Mononuclear cell (primary cell): ENCODE measurements around the gene ANKRD66. TPM values are rescaled to one million over a fixed set of nuclear protein-coding genes. Genes with fewer than 3 reads are reported as not detected.
"Not testable (repeated sequence)": the region's sequence is repeated elsewhere in the genome, so short reads cannot be mapped to it uniquely, and the experiment has no call there.

Experiments used
- H3K27me3 ChIP-seq: 2 replicates; pipeline ENCODE4 v1.6.0; 2011; ENCODE audit warnings: low read length, control low read depth; ENCODE audit not compliant: insufficient read depth
- H3K4me1 ChIP-seq: 2 replicates; pipeline ENCODE4 v1.5.1; 2011; ENCODE audit warnings: mild to moderate bottlenecking, low read length, control low read depth; ENCODE audit not compliant: insufficient read depth
- H3K4me3 ChIP-seq: 2 replicates; pipeline ENCODE4 v1.5.1; 2011; ENCODE audit warnings: mild to moderate bottlenecking, low read length, moderate library complexity
- H3K9me3 ChIP-seq: 2 replicates; pipeline ENCODE4 v1.5.1; 2011; ENCODE audit warnings: low read depth, mild to moderate bottlenecking, control low read depth, low read length
- total RNA-seq: library from RNA; depleted of rRNA; stranded (reverse); fragments of >200 nt; gene quantifications from one replicate; pipeline ENCODE4 v1.2.3, GENCODE V29; 2012

Gene ANKRD66
- total RNA-seq, 1 donor = not detected

DNA sequence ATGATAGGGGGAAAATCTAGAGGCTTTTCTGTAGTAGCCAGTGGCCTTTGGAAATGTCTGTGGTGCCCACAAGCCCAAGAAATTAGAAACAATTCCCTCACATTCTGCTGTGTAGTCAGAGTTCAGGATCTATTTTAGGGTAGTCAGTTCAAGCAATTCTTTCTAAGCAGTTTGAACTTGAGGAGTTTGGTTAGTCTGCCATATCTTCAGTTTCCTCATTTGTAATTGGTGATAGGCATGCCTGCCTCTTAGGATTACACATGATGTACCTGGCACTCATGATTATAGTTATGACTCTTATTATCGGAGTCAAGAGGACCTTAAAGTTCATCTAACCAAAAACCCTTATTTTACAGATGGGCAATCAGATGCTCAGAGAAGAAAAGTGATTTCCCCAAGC is 25.3 kb downstream of the ANKRD66 start:
- Histone ChIP-seq H3K4me3 (no peak overlapping the region), H3K9me3 (peaks cover 6% of the 10 kb centered on the region), H3K27me3 (no peaks in the 10 kb centered on the region), H3K4me1 (peaks cover 47% of the 10 kb centered on the region)

GRCh38 chr6:46772762-46773161 is 26.0 kb downstream of the ANKRD66 start:
- no peaks in the 10 kb centered on the region for H3K9me3 ChIP-seq
- H3K4me3 ChIP-seq = no peak overlapping the region
- no peaks in the 10 kb centered on the region for H3K27me3 ChIP-seq
- peaks cover 47% of the 10 kb centered on the region for H3K4me1 ChIP-seq

- Histone ChIP-seq H3K4me1 (peaks cover 47% of the 10 kb centered on the region), H3K4me3 (no peak overlapping the region), H3K9me3 (no peaks in the 10 kb centered on the region), H3K27me3 (no peaks in the 10 kb centered on the region)
These were observed 26.6 kb downstream of the ANKRD66 start for GRCh38 chr6:46773201-46773855.

DNA sequence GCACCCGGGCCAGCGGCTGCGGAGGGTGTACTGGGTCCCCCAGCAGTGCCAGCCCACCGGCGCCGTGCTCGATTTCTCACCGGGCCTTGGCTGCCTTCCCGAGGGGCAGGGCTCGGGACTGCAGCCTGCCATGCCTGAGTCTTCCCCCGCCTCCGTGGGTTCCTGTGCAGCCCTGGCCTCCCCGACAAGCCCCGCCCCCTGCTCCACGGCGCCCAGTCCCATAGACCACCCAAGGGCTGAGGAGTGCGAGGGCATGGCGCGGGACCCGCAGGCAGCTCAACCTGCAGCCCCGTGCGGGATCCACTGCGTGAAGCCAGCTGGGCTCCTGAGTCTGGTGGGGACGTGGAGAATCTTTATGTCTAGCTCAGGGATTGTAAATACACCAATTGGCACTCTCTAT is 28.0 kb downstream of the ANKRD66 start:
- peaks cover 47% of the 10 kb centered on the region for H3K4me1 ChIP-seq
- H3K4me3 ChIP-seq, H3K27me3 ChIP-seq, H3K9me3 ChIP-seq: not testable (repeated sequence)

GRCh38 chr6:46776070-46776712 is 29.5 kb downstream of the ANKRD66 start:
- H3K4me1 ChIP-seq = peaks cover 35% of the 10 kb centered on the region
- no peak overlapping the region for H3K4me3 ChIP-seq
- no peaks in the 10 kb centered on the region for H3K9me3 ChIP-seq
- H3K27me3 ChIP-seq = no peaks in the 10 kb centered on the region

GRCh38 chr6:46777476-46778346 is 31.0 kb downstream of the ANKRD66 start:
- Histone ChIP-seq H3K4me3 (no peak overlapping the region), H3K27me3 (no peaks in the 10 kb centered on the region), H3K9me3 (no peaks in the 10 kb centered on the region), H3K4me1 (peaks cover 20% of the 10 kb centered on the region)

DNA sequence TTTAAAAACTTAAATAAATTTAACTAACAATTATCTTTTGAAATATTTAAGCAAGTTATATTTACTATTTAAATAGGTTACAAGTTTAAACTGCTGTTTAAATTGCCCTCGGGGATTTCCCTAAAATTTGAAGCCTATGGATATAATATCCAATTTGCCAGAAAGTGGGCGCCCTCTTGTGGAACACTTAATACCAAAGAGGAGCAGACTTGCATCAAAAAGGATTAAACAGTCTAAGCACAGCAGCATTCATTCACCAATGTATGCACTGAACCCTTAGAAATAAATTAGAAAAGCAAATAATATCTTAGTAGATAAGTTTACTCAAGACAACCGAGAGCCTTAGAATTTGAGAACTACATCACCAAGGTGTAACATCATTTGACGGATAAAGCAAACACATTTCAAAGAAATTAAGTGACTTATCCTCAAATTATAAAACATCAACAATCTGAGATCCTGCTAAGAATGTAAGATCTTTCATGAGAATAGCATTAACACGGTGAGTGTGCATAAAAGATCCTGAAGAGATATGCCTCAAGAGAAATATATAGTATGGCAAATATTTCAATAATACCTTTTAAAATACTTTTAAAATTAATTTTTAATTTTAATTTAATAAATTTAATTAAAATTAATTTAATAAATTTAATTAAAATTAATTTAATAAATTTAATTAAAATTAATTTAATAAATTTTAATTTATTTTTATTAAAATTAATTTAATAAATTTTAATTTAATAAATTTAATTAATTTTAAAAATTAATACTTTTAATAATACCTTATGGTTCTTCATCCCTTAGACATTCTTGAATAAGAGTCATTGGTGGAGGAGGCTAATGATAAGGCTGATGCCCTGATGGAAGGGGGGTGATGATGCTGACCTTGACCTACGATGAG is 35.0 kb downstream of the ANKRD66 start:
- Histone ChIP-seq H3K27me3 (no peaks in the 10 kb centered on the region), H3K4me3 (no peak overlapping the region), H3K9me3 (no peaks in the 10 kb centered on the region), H3K4me1 (no peaks in the 10 kb centered on the region)

DNA sequence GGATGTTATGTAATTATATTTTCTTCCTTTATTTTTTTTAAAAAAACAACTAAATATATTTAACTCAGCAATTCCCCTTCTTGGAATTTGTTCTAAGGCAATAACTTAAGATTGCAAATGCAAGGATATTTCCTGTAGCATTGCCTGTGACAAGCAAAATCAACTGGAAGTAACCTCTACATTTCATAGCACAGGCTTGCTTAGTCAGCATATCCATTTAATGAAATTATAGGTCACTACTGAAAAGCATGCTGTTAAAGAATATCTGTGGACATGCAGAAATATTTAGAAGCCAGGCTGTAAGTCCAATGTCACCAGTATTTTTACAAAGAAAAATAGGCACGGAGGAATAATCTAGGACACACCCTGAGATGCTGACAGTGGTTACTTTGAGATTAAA is 37.8 kb downstream of the ANKRD66 start:
- Histone ChIP-seq H3K27me3 (no peaks in the 10 kb centered on the region), H3K4me3 (no peak overlapping the region), H3K9me3 (no peaks in the 10 kb centered on the region), H3K4me1 (no peaks in the 10 kb centered on the region)

DNA sequence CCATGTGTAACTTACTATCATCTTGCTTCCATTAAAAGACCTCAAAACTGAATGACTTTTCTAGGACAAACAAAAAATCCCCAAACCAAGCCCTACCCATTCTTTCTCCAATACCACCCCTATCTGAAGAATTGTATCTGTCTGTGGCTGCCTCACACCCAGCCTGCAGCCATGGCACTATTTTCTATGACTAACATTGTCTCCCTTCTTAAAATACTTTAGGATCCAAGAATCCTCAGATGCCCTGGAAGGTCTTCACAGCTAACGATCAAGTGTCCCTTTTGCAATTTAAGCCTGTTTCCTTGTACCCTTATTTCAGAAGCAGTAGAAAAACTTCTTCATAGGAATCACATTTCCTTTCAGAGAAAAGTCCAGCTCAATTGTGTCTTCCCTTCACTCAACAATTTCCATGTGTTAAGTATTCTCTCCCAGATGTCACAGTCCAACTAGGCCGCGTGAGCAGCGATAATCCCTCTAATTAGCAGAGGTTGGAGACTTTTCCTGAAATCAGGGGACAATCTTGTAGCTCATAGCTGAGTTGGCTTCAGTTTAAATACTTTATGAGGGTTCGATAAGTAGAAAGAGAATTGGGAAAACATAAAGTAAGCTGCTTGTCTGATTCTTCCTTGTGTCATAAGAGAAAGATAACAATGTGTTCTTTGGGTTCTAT is 41.3 kb downstream of the ANKRD66 start:
- H3K9me3 ChIP-seq = no peaks in the 10 kb centered on the region
- H3K27me3 ChIP-seq = no peaks in the 10 kb centered on the region
- H3K4me1 ChIP-seq = no peaks in the 10 kb centered on the region
- no peak overlapping the region for H3K4me3 ChIP-seq

DNA sequence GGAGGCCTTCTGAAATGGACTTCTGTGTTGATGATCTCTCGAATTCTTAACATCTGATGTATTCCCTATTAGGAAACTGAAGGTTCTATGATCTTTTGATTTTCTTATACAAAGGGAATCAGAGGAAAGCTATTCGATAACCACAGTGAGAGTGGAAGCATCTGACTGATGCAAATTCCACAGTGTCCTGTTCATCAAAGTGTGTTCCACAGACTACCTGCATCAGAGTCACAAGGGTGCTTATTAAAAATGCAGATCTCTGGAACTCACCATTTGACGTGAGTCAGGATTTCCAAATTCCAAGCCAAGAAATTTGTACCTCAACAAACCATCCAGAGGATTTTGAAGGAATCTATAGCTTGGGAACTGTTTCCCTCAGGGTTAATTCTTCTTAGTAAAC is 42.1 kb downstream of the ANKRD66 start:
- no peaks in the 10 kb centered on the region for H3K4me1 ChIP-seq
- no peaks in the 10 kb centered on the region for H3K9me3 ChIP-seq
- no peak overlapping the region for H3K4me3 ChIP-seq
- H3K27me3 ChIP-seq = no peaks in the 10 kb centered on the region

DNA sequence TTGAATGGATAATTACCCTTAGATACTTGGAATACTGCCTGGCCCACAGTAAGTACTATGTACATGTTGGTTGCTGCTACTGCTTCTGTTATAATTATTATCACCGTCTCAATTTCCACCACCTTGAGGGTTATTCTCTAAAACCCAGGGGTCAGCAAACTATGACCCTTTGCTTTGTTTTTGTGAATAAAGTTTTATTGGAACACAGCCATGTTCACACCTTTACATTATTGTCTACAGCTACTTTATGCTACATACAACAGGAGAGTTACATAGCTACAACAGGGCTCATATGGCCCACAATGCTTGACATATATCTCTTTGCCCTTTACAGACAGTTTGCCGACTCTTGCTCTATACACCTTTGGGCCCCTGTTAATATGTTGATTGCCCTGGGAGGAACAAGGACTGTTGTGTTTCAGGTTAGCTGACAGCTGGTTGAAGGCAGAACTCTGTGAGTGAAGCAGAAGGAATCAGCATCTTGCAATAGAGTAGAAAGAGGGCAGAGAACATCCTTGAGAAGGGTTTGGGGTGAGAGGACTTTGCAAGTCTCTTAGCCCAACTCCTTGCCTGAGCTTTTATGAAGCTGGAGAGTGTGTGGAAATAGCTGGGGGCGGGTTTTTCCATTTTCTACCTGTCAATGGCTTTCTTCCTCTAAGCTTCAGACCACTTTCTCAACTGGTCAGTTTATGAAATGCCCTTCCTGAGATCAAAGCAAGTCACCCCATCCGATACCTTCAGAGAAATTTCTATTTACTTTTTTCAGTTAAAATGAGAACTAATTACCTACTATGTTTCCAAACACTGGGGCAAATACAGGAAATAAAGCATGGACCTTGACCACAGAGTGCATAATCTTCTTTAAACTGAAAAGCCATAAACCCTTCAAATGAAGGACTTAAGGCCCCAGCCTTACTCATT is 43.0 kb downstream of the ANKRD66 start:
- H3K27me3 ChIP-seq = no peaks in the 10 kb centered on the region
- no peaks in the 10 kb centered on the region for H3K9me3 ChIP-seq
- no peaks in the 10 kb centered on the region for H3K4me1 ChIP-seq
- H3K4me3 ChIP-seq = no peak overlapping the region

DNA sequence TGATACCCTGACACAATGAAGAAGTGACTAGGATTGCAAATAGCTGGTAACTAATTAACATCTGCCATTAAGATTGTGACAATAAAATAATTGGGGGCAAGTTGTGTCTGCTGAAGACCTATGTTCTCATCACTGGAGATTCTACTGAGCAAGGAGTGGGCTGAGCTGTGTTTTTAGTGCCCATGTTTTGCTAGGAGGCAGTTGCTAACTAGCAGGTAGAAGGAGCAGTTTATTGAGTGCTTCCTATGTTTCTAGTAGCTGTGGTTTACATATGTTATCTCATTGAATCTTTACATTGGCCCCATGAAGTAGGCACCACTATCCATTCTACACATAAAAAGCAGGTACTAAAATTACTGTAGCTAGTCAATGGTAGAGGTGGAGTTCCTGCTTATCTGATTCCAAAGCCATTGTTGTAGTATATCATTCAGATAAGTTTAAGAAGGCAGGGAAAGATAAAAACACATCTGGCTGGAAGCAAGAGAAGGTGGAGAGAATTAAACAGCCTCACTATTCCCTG is 43.7 kb downstream of the ANKRD66 start:
- no peaks in the 10 kb centered on the region for H3K4me1 ChIP-seq
- no peaks in the 10 kb centered on the region for H3K9me3 ChIP-seq
- no peak overlapping the region for H3K4me3 ChIP-seq
- no peaks in the 10 kb centered on the region for H3K27me3 ChIP-seq

DNA sequence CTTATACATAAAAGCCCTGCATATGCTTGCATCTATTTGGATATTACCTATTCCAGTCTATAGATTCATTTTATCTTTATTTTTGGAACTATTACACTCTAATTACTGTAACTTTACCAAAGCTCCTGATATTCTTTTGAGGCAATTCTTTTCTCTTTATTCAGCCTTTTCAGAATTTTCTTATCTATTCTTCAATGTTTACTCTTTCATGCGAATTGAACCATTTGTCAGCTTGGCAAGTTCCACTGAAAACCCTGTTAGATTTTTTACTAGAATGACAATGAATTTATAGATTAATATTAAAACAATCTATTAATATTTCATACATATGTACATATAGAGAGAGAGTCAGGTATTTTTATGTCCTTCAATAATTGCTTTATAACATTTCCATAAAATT is 45.9 kb downstream of the ANKRD66 start:
- no peaks in the 10 kb centered on the region for H3K9me3 ChIP-seq
- no peak overlapping the region for H3K4me3 ChIP-seq
- H3K4me1 ChIP-seq = no peaks in the 10 kb centered on the region
- no peaks in the 10 kb centered on the region for H3K27me3 ChIP-seq
